BE2C (cell line): ENCODE results near the gene DNA2.

Source experiments
- DNase-seq: peaks from one replicate; pipeline ENCODE4 v3.0.0-alpha.2; 2020
- H3K27me3 ChIP-seq: fragments of 250-450 bp; sonication (Bioruptor Pico); 2 replicates; pipeline ENCODE4 v1.5.1; 2020; ENCODE audit warnings: mild to moderate bottlenecking
- H3K36me3 ChIP-seq: fragments of 250-450 bp; sonication (Bioruptor Pico); 2 replicates; pipeline ENCODE4 v1.5.1; 2020; ENCODE audit warnings: mild to moderate bottlenecking
- H3K4me1 ChIP-seq: fragments of 250-450 bp; sonication (Bioruptor Pico); 2 replicates; pipeline ENCODE4 v1.5.1; 2020
- H3K4me3 ChIP-seq: 2 replicates; pipeline ENCODE4 v1.5.1; 2011; ENCODE audit warnings: low read depth, low read length
- H3K9me3 ChIP-seq: fragments of 250-450 bp; sonication (Bioruptor Pico); 2 replicates; pipeline ENCODE4 v1.5.1; 2020
- CTCF ChIP-seq: IDR thresholded peaks from 2 replicates; pipeline ENCODE4 v1.5.1; 2012; ENCODE audit warnings: mild to moderate bottlenecking, low read depth, low read length

DNA2 gene

GRCh38 chr10:68506411-68506810, 34.6 kb upstream of the DNA2 start:
- no peak for DNase-seq
- no peaks in the 10 kb centered on the region for H3K9me3 ChIP-seq
- H3K36me3 ChIP-seq, result no peaks in the 10 kb centered on the region
- H3K4me3 ChIP-seq, result no peak overlapping the region
- H3K27me3 ChIP-seq, result no peaks in the 10 kb centered on the region
- TF ChIP-seq CTCF, result no peak
- no peaks in the 10 kb centered on the region for H3K4me1 ChIP-seq

GRCh38 chr10:68502846-68503245, 31.1 kb upstream of the DNA2 start:
- no peaks in the 10 kb centered on the region for H3K4me1 ChIP-seq
- no peaks in the 10 kb centered on the region for H3K9me3 ChIP-seq
- no peaks in the 10 kb centered on the region for H3K36me3 ChIP-seq
- no peak overlapping the region for H3K4me3 ChIP-seq
- no peak for DNase-seq
- H3K27me3 ChIP-seq, result no peaks in the 10 kb centered on the region
- no peak for TF ChIP-seq CTCF

GRCh38 chr10:68501691-68502090, 29.9 kb upstream of the DNA2 start:
- Histone ChIP-seq H3K4me3 (no peak overlapping the region), H3K36me3 (no peaks in the 10 kb centered on the region)
- TF ChIP-seq CTCF, result no peak

GRCh38 chr10:68499544-68499943, 27.8 kb upstream of the DNA2 start:
- Histone ChIP-seq H3K4me3 (no peak overlapping the region), H3K4me1 (no peaks in the 10 kb centered on the region), H3K36me3 (no peaks in the 10 kb centered on the region), H3K27me3 (no peaks in the 10 kb centered on the region), H3K9me3 (no peaks in the 10 kb centered on the region)
- no peak for TF ChIP-seq CTCF
- no peak for DNase-seq

More at GRCh38 chr10:68501691-68502090, 29.9 kb upstream of the DNA2 start:
- no peak for DNase-seq
- Histone ChIP-seq H3K27me3 (no peaks in the 10 kb centered on the region), H3K4me1 (no peaks in the 10 kb centered on the region), H3K9me3 (no peaks in the 10 kb centered on the region)

GRCh38 chr10:68496072-68496471, 24.3 kb upstream of the DNA2 start:
- no peak for DNase-seq
- Histone ChIP-seq H3K36me3 (no peaks in the 10 kb centered on the region), H3K9me3 (no peaks in the 10 kb centered on the region), H3K4me3 (no peak overlapping the region), H3K27me3 (no peaks in the 10 kb centered on the region), H3K4me1 (no peaks in the 10 kb centered on the region)
- no peak for TF ChIP-seq CTCF

- Histone ChIP-seq H3K4me1 (no peaks in the 10 kb centered on the region), H3K36me3 (0 out of 2 replicates have a peak, but pooled peaks cover 2% of the 10 kb centered on the region), H3K9me3 (no peaks in the 10 kb centered on the region), H3K27me3 (no peaks in the 10 kb centered on the region), H3K4me3 (no peak overlapping the region)
- DNase-seq, result no peak
- TF ChIP-seq CTCF, result no peak
These were observed 20.3 kb upstream of the DNA2 start for GRCh38 chr10:68492118-68492517.
